NCI-H2029 (cell line): ENCODE data around the gene CPED1.
A peak's percentile ranks its signal among the peaks of the same experiment; 100 is the strongest.
"Not testable (repeated sequence)": the region's sequence is repeated elsewhere in the genome, so short reads cannot be mapped to it uniquely, and the experiment has no call there.

Source experiments
- DNase-seq: peaks from one replicate; lab custom pipeline; 2025; lab: John Stamatoyannopoulos, UW

Gene CPED1

GRCh38 chr7:121020249-121020988, 31.9 kb downstream of the CPED1 start:
- DNase-seq: no peak

GRCh38 chr7:121020989-121021969, 32.8 kb downstream of the CPED1 start:
- DNase-seq: no peak

- no peak for DNase-seq
These were observed 34.7 kb downstream of the CPED1 start for GRCh38 chr7:121023194-121023593.

- no peak for DNase-seq
These were observed 35.4 kb downstream of the CPED1 start for GRCh38 chr7:121023683-121024511.

GRCh38 chr7:121024611-121025010, 36.1 kb downstream of the CPED1 start:
- DNase-seq: no peak

GRCh38 chr7:121026159-121026558, 37.6 kb downstream of the CPED1 start:
- no peak for DNase-seq

- DNase-seq: no peak
These were observed 38.1 kb downstream of the CPED1 start for GRCh38 chr7:121026577-121027111.

- DNase-seq: no peak
These were observed 39.5 kb downstream of the CPED1 start for GRCh38 chr7:121027761-121028669.

GRCh38 chr7:121029302-121029701, 40.8 kb downstream of the CPED1 start:
- no peak for DNase-seq

- DNase-seq: no peak
These were observed 41.8 kb downstream of the CPED1 start for GRCh38 chr7:121030308-121030707.

- peak; percentile 14 for DNase-seq
These were observed 44.3 kb downstream of the CPED1 start for GRCh38 chr7:121032645-121033460.

GRCh38 chr7:121034929-121035328, 46.4 kb downstream of the CPED1 start:
- no peak for DNase-seq

- DNase-seq: not testable (repeated sequence)
These were observed 48.3 kb downstream of the CPED1 start for GRCh38 chr7:121036776-121037175.

- DNase-seq: not testable (repeated sequence)
These were observed 48.8 kb downstream of the CPED1 start for GRCh38 chr7:121037329-121037728.

- DNase-seq: no peak
These were observed 49.6 kb downstream of the CPED1 start for GRCh38 chr7:121037957-121038716.

- DNase-seq: no peak
These were observed 50.4 kb downstream of the CPED1 start for GRCh38 chr7:121038717-121039509.

GRCh38 chr7:121039510-121039822, 51.0 kb downstream of the CPED1 start:
- DNase-seq: no peak

GRCh38 chr7:121039994-121040393, 51.5 kb downstream of the CPED1 start:
- no peak for DNase-seq
